K562 (cell line): ENCODE data around the gene PAIP1. TPM values are rescaled to one million over a fixed set of nuclear protein-coding genes. Genes with fewer than 3 reads are reported as not detected.

Source experiments
- CHAMP1 ChIP-seq: fragments of 450-650 bp; IDR thresholded peaks from 2 replicates; pipeline ENCODE4 v1.6.1; 2016; ENCODE audit warnings: mild to moderate bottlenecking
- CHD1 ChIP-seq: fragments of 200-600 bp; sonication (generic); IDR thresholded peaks from one replicate; pipeline ENCODE4 v1.6.1; 2012; ENCODE audit warnings: mild to moderate bottlenecking, moderate library complexity, low read length, inconsistent platforms
- E2F1 ChIP-seq: sonication (generic); formaldehyde crosslinking; IDR thresholded peaks from 2 replicates; pipeline ENCODE4 v1.8.1; 2023; ENCODE audit warnings: mild to moderate bottlenecking, missing genetic modification reagents, moderate library complexity
- FOXA1 ChIP-seq: fragments of 450-650 bp; IDR thresholded peaks from 2 replicates; pipeline ENCODE4 v1.6.1; 2016; ENCODE audit warnings: mild to moderate bottlenecking, borderline replicate concordance
- KAT2B ChIP-seq: IDR thresholded peaks from one replicate; pipeline ENCODE4 v1.6.1; 2012; ENCODE audit warnings: low read depth, mild to moderate bottlenecking, control low read depth, inconsistent platforms, low read length, moderate library complexity
- KDM2B ChIP-seq: fragments of 250-450 bp; sonication (Bioruptor Pico); IDR thresholded peaks from 2 replicates; pipeline ENCODE4 v1.8.0; 2021; ENCODE audit warnings: mild to moderate bottlenecking, moderate library complexity
- MAFG ChIP-seq: fragments of 450-650 bp; conservative IDR thresholded peaks from 2 replicates; pipeline ENCODE4 v1.6.1; 2016; ENCODE audit warnings: missing genetic modification characterization, missing compliant biosample characterization
- NR2C2 ChIP-seq, 2 experiments: fragments of 200-800 bp in 1 of 2; sonication (Bioruptor generic) in 1 of 2; sonication (generic) in 1 of 2; formaldehyde crosslinking in 1 of 2; IDR thresholded peaks; 2 replicates each; pipeline versions ENCODE4 v1.6.1 to v1.8.0; 2016 to 2022; ENCODE audit warnings: mild to moderate bottlenecking in 1 of 2, missing compliant biosample characterization in 1 of 2, missing genetic modification characterization in 1 of 2, missing genetic modification reagents in 1 of 2
- POLR2B ChIP-seq: fragments of 450-650 bp; IDR thresholded peaks from 2 replicates; pipeline ENCODE4 v1.6.1; 2018; ENCODE audit warnings: low read depth; ENCODE audit not compliant: partially characterized antibody
- SFPQ ChIP-seq: fragments of 200-400 bp; formaldehyde crosslinking; IDR thresholded peaks from 2 replicates; pipeline ENCODE4 v1.6.1; 2017; ENCODE audit warnings: mild to moderate bottlenecking, low read depth, low read length, moderate library complexity
- TAF15 ChIP-seq: fragments of 200-400 bp; formaldehyde crosslinking; IDR thresholded peaks from 2 replicates; pipeline ENCODE4 v1.6.1; 2017; ENCODE audit warnings: mild to moderate bottlenecking, low read depth, low read length, moderate library complexity
- ZBTB1 ChIP-seq: sonication (generic); formaldehyde crosslinking; IDR thresholded peaks from 2 replicates; pipeline ENCODE4 v1.8.1; 2023; ENCODE audit warnings: missing genetic modification reagents, low read depth, mild to moderate bottlenecking, borderline replicate concordance
- ZC3H4 ChIP-seq: sonication (generic); formaldehyde crosslinking; IDR thresholded peaks from 2 replicates; pipeline ENCODE4 v1.9.0; 2021; ENCODE audit warnings: missing genetic modification reagents, borderline replicate concordance
- ZNF324 ChIP-seq: fragments of 250-450 bp; sonication (Bioruptor Pico); IDR thresholded peaks from 2 replicates; pipeline ENCODE4 v1.4.0; 2020; ENCODE audit warnings: mild to moderate bottlenecking
- ZNF609 ChIP-seq: sonication (generic); formaldehyde crosslinking; IDR thresholded peaks from 2 replicates; pipeline ENCODE4 v1.8.1; 2023; ENCODE audit warnings: missing genetic modification reagents, mild to moderate bottlenecking, borderline replicate concordance
- ZSCAN29 ChIP-seq: fragments of 450-650 bp; IDR thresholded peaks from 2 replicates; pipeline ENCODE4 v1.6.1; 2017
- polyA plus RNA-seq, 8 experiments: library from polyadenylated mRNA; depleted of rRNA in 4 of 8; stranded (reverse) in 5 of 8; unstranded in 3 of 8; fragments of >200 nt; fragmentation: Nextera tagmentation in 2 of 8; fragmentation: Illumina TruSeq in 1 of 8; extraction: Ambion mirVana in 2 of 8; extraction: Trizol in 1 of 8; gene quantifications; 2 replicates each; pipeline versions ENCODE4 v1.2.1 to v1.2.3, GENCODE V29; 2011 to 2014; ENCODE audit warnings: inconsistent platforms in 1 of 8, missing spikeins in 1 of 8
- total RNA-seq, 7 experiments: library from RNA; depleted of rRNA in 6 of 7; stranded (reverse); fragments of >200 nt in 6 of 7; fragmentation: Illumina TruSeq in 2 of 7; extraction: Trizol in 2 of 7; gene quantifications; 2 replicates each; pipeline versions ENCODE4 v1.2.1 to v1.2.3, GENCODE V29; 2011 to 2021; ENCODE audit warnings: low replicate concordance in 1 of 7

PAIP1 gene
- total and polyA plus RNA-seq, 9 of the 15 experiments (the other 6 are each of a cell fraction or from before 2014, with no cell fraction given): 51.7 to 181 (median 102) TPM

- no peak for TF ChIP-seq SFPQ
- no peak for TF ChIP-seq ZC3H4 (CRISPR knock-in tag)
- no peak for TF ChIP-seq MAFG (tag)
- no peak for TF ChIP-seq ZNF324 (CRISPR knock-in tag)
- TF ChIP-seq CHD1: peak; percentile 88
- TF ChIP-seq ZNF609 (CRISPR knock-in tag): no peak
- no peak for TF ChIP-seq NR2C2 (CRISPR knock-in tag; IDR thresholded peaks at IDR 0.05)
- no peak for TF ChIP-seq NR2C2 (tag; IDR thresholded peaks at IDR 0.05)
- TF ChIP-seq POLR2B: peak; percentile 96
- no peak for TF ChIP-seq KDM2B (CRISPR knock-in tag)
- TF ChIP-seq CHAMP1: no peak
- no peak for TF ChIP-seq E2F1 (CRISPR knock-in tag)
- no peak for TF ChIP-seq ZSCAN29
- no peak for TF ChIP-seq KAT2B
- no peak for TF ChIP-seq ZBTB1 (CRISPR knock-in tag)
- TF ChIP-seq FOXA1: no peak; the same call in 1 of the 2 replicates
- no peak for TF ChIP-seq TAF15
Observed at GRCh38 chr5:43483298-43484105, 73.4 kb downstream of the PAIP1 start, which contains the start of gene TMEM267 (continued).
